Pancreas (tissue), 10 donors: Measurements from ENCODE around the gene BRME1. TPM values are rescaled to one million over a fixed set of nuclear protein-coding genes. Genes with fewer than 3 reads are reported as not detected.
A peak's percentile ranks its signal among the peaks of the same experiment; 100 is the strongest.

Experiments
- ATAC-seq, 4 donors: fragments of 200-7000 bp; cut with Tn5 transposase; one replicate each; pipeline versions ENCODE4 v1.8.0 to v1.9.1; 2020; ENCODE audit warnings: mild to moderate bottlenecking in 4 of 4, moderate library complexity in 4 of 4
- DNase-seq, 6 donors: peaks; one replicate each; pipeline ENCODE4 v3.0.0-alpha.2; 2020
- FAIRE-seq: peaks from 2 replicates; lab custom pipeline; 2012; peaks lifted over from hg19 to GRCh38; lab: Jason Lieb, UNC
- H3K27ac ChIP-seq, 4 donors: fragments of 200-600 bp; sonication (generic); 1 replicate in 3 of 4; 2 replicates in 1 of 4; pipeline versions ENCODE4 v1.5.0 to v1.8.0; 2020
- H3K27me3 ChIP-seq, 4 donors: fragments of 200-600 bp; one replicate each; pipeline ENCODE4 v1.8.0; 2021
- H3K36me3 ChIP-seq, 3 donors: fragments of 200-600 bp; sonication (generic) in 1 of 3; one replicate each; pipeline versions ENCODE4 v1.5.0 to v1.8.0; 2020 to 2021
- H3K4me1 ChIP-seq, 3 donors: fragments of 200-600 bp; one replicate each; pipeline ENCODE4 v1.8.0; 2021
- H3K4me3 ChIP-seq, 4 donors: fragments of 200-600 bp; sonication (generic) in 2 of 4; one replicate each; pipeline versions ENCODE4 v1.5.0 to v1.8.0; 2020 to 2021
- H3K9me3 ChIP-seq, 4 donors: fragments of 200-600 bp; one replicate each; pipeline ENCODE4 v1.8.0; 2021
- CTCF ChIP-seq, 4 donors: fragments of 200-600 bp; sonication (generic) in 3 of 4; IDR thresholded peaks; one replicate each; pipeline versions ENCODE4 v1.5.0 to v1.8.0; 2021; ENCODE audit warnings: antibody characterized with exemption in 4 of 4
- WGBS, 2 donors: extraction: QIAGEN DNeasy Blood & Tissue Kit; methylation state at CpG; one replicate each; pipeline ENCODE4 v1.1.7; 2013; 5-methylcytosine and 5-hydroxymethylcytosine counted together
- intact Hi-C, 3 donors: fragments of 100-400 bp; cut with DNase I; formaldehyde crosslinking; loops; one replicate each; pipeline versions ENCODE4 v1.11.1 to v1.14.2; 2022
- polyA plus RNA-seq, 2 donors: library from polyadenylated mRNA; stranded (reverse); fragments of 200-250 nt; gene quantifications; one replicate each; pipeline ENCODE4 v1.2.3, GENCODE V29; 2013
- total RNA-seq, 6 donors: library from RNA; stranded (reverse); fragmentation: NEBNext Ultra II Directional in 4 of 6; extraction: Animal tissue kit (Norgen Biotek cat#: 25700) in 4 of 6; gene quantifications; one replicate each; pipeline versions ENCODE4 v1.2.1 to v1.2.4, GENCODE V29; 2021 to 2023
- donor health status: healthy with polysubstance abuse.
- donor health status: DM: no; HTN: no; CAD: no; lungs with moderate emphysema.
- donor health status: DM: no; HTN: no; CAD: no.
- donor health status: control.
- donor health status: control.
- donor health status: Bipolar disorder and iron deficiency.
- donor health status: DM: yes; HTN: yes; CAD: no.
- donor health status: DM: no; HTN: no; CAD: no.
- donor health status: DM: no; HTN: no; CAD: no.
- donor health status: DM: yes; HTN: yes; CAD: no.

Gene BRME1
- total and polyA plus RNA-seq, 8 donors = 2.6 to 15.3 (median 4.3) TPM

- peaks cover 0 to 69% (median 30%) of the 10 kb centered on the region in 3 donors for H3K36me3 ChIP-seq
- no peak overlapping the region for H3K4me3 ChIP-seq
- no peaks in the 10 kb centered on the region for H3K27me3 ChIP-seq
- FAIRE-seq = no peak
- H3K9me3 ChIP-seq = no peaks in the 10 kb centered on the region
- TF ChIP-seq CTCF (IDR thresholded peaks at IDR 0.05) = no peak
- ATAC-seq = peak; percentile 53 to 79 (median 66)
- H3K4me1 ChIP-seq = no peaks in the 10 kb centered on the region
- intact Hi-C loops = no loop called here
- no peak for DNase-seq
- 90 to 98% methylated on average over 2 of the region's 2 CpGs for WGBS, 2 donors
- no peak overlapping the region for H3K27ac ChIP-seq
Observed at GRCh38 chr19:13920940-13921747, 15.2 kb upstream of the BRME1 start.

- Histone ChIP-seq H3K9me3 (no peaks in the 10 kb centered on the region), H3K36me3 (peaks cover 5 to 69% (median 30%) of the 10 kb centered on the region in 3 donors), H3K4me1 (no peaks in the 10 kb centered on the region), H3K27ac (no peak overlapping the region), H3K27me3 (no peaks in the 10 kb centered on the region), H3K4me3 (no peak overlapping the region)
- intact Hi-C loops = no loop called here
- FAIRE-seq (no peak), DNase-seq (peak in 1 of 6 donors; percentile 65), ATAC-seq (no peak)
- WGBS, 2 donors = 98 to 99% methylated on average over 10 to 11 of the region's 11 CpGs
- TF ChIP-seq CTCF (IDR thresholded peaks at IDR 0.05) = no peak
Observed at GRCh38 chr19:13920524-13920923, 14.6 kb upstream of the BRME1 start.

- Histone ChIP-seq H3K27ac (no peak overlapping the region), H3K36me3 (peaks cover 6 to 75% (median 29%) of the 10 kb centered on the region in 3 donors), H3K4me3 (no peak overlapping the region), H3K4me1 (no peaks in the 10 kb centered on the region), H3K27me3 (no peaks in the 10 kb centered on the region), H3K9me3 (no peaks in the 10 kb centered on the region)
- peak in 1 of 6 donors; percentile 67 for DNase-seq
- TF ChIP-seq CTCF (IDR thresholded peaks at IDR 0.05) = no peak
- FAIRE-seq = no peak
- no peak for ATAC-seq
- intact Hi-C loops = no loop called here
- 89 to 90% methylated on average over 30 to 34 of the region's 34 CpGs for WGBS, 2 donors
Observed at GRCh38 chr19:13918726-13919411, 13.0 kb upstream of the BRME1 start.

- no peak for DNase-seq
- Histone ChIP-seq H3K27ac (no peak overlapping the region), H3K4me3 (no peak overlapping the region), H3K27me3 (no peaks in the 10 kb centered on the region), H3K4me1 (no peaks in the 10 kb centered on the region), H3K9me3 (no peaks in the 10 kb centered on the region), H3K36me3 (peaks cover 9 to 76% (median 25%) of the 10 kb centered on the region in 3 donors)
- FAIRE-seq = no peak
- intact Hi-C loops = no loop called here
- no peak for TF ChIP-seq CTCF (IDR thresholded peaks at IDR 0.05)
- ATAC-seq = no peak
- WGBS, 2 donors = 81 to 87% methylated on average over 14 of the region's 14 CpGs
Observed at GRCh38 chr19:13917888-13918406, 12.0 kb upstream of the BRME1 start.
